Astrocyte (in vitro differentiated cells and primary cell): ENCODE results near the gene SP7. TPM values are rescaled to one million over a fixed set of nuclear protein-coding genes. Genes with fewer than 3 reads are reported as not detected.
A peak's percentile ranks its signal among the peaks of the same experiment; 100 is the strongest.

Source experiments
- DNase-seq: peaks from one replicate; pipeline ENCODE4 v3.0.0-alpha.2; 2010; ENCODE audit warnings: low read depth
- FAIRE-seq: peaks from 2 replicates; lab custom pipeline; 2011; peaks lifted over from hg19 to GRCh38; lab: Jason Lieb, UNC
- H2AFZ ChIP-seq: 2 replicates; pipeline ENCODE4 v1.6.0; 2012; ENCODE audit warnings: low read depth, low read length, inconsistent platforms
- H3K27ac ChIP-seq: 2 replicates; pipeline ENCODE4 v1.5.1; 2011; ENCODE audit warnings: low read depth, low read length, inconsistent platforms
- H3K27me3 ChIP-seq: 2 replicates; pipeline ENCODE4 v1.6.0; 2011; ENCODE audit warnings: low read length, inconsistent platforms; ENCODE audit not compliant: insufficient read depth
- H3K36me3 ChIP-seq: 2 replicates; pipeline ENCODE4 v1.5.1; 2011; ENCODE audit warnings: low read length, inconsistent platforms; ENCODE audit not compliant: insufficient read depth
- H3K4me1 ChIP-seq: 2 replicates; pipeline ENCODE4 v1.5.1; 2011; ENCODE audit warnings: low read length, inconsistent platforms; ENCODE audit not compliant: insufficient read depth
- H3K4me2 ChIP-seq: 2 replicates; pipeline ENCODE4 v1.6.0; 2012; ENCODE audit warnings: low read length, inconsistent platforms
- H3K4me3 ChIP-seq: 2 replicates; pipeline ENCODE4 v1.5.1; 2011; ENCODE audit warnings: low read depth, mild to moderate bottlenecking, low read length, inconsistent platforms; ENCODE audit not compliant: insufficient read depth
- H3K79me2 ChIP-seq: 2 replicates; pipeline ENCODE4 v1.6.0; 2012; ENCODE audit warnings: mild to moderate bottlenecking, low read length, inconsistent platforms; ENCODE audit not compliant: insufficient read depth
- H3K9ac ChIP-seq: 2 replicates; pipeline ENCODE4 v1.6.0; 2012; ENCODE audit warnings: mild to moderate bottlenecking, low read length, inconsistent platforms
- H3K9me3 ChIP-seq: 2 replicates; pipeline ENCODE4 v1.5.1; 2012; ENCODE audit warnings: low read depth, mild to moderate bottlenecking, low read length, inconsistent platforms; ENCODE audit not compliant: insufficient read depth
- H4K20me1 ChIP-seq: 2 replicates; pipeline ENCODE4 v1.6.0; 2012; ENCODE audit warnings: low read length, inconsistent platforms; ENCODE audit not compliant: insufficient read depth
- H3K27ac Mint-ChIP-seq: one replicate; pipeline ENCODE4 v1.8.0; 2021; ENCODE audit warnings: mild to moderate bottlenecking, mixed read lengths; ENCODE audit not compliant: unreplicated experiment
- H3K27me3 Mint-ChIP-seq: one replicate; pipeline ENCODE4 v1.8.0; 2021; ENCODE audit warnings: low read depth, mixed read lengths; ENCODE audit not compliant: unreplicated experiment
- H3K36me3 Mint-ChIP-seq: one replicate; pipeline ENCODE4 v1.8.0; 2021; ENCODE audit warnings: low read depth, mixed read lengths; ENCODE audit not compliant: unreplicated experiment
- H3K4me1 Mint-ChIP-seq: one replicate; pipeline ENCODE4 v1.8.0; 2021; ENCODE audit warnings: low read depth, mixed read lengths; ENCODE audit not compliant: unreplicated experiment
- H3K4me3 Mint-ChIP-seq: one replicate; pipeline ENCODE4 v1.8.0; 2021; ENCODE audit warnings: mild to moderate bottlenecking, moderate library complexity, mixed read lengths; ENCODE audit not compliant: unreplicated experiment
- H3K9me3 Mint-ChIP-seq: one replicate; pipeline ENCODE4 v1.8.0; 2021; ENCODE audit warnings: mild to moderate bottlenecking, mixed read lengths; ENCODE audit not compliant: unreplicated experiment
- CTCF ChIP-seq: IDR thresholded peaks from 2 replicates; pipeline ENCODE4 v1.5.1; 2011; ENCODE audit warnings: low read depth, mild to moderate bottlenecking, inconsistent platforms, low read length, moderate library complexity; ENCODE audit not compliant: insufficient read depth
- EZH2 ChIP-seq: IDR thresholded peaks from 2 replicates; pipeline ENCODE4 v1.6.1; 2012; ENCODE audit warnings: mild to moderate bottlenecking, low read length, inconsistent platforms; ENCODE audit not compliant: insufficient read depth
- total RNA-seq: library from RNA; stranded (reverse); gene quantifications from 2 replicates; pipeline ENCODE4 v1.2.1, GENCODE V29; 2021

Gene SP7
- total RNA-seq, 1 donor from 2014 or later, result not detected

GRCh38 chr12:53345486-53346188, 9.5 kb upstream of the SP7 start:
- Histone ChIP-seq H3K9ac (peak overlapping the region; percentile 76), H3K79me2 (no peaks in the 10 kb centered on the region), H4K20me1 (no peaks in the 10 kb centered on the region), H3K36me3 (no peaks in the 10 kb centered on the region), H3K27me3 (peaks cover 4% of the 10 kb centered on the region), H3K4me2 (peak overlapping the region; percentile 91), H2AFZ (no peak overlapping the region), H3K27ac (no peak overlapping the region), H3K4me3 (no peak overlapping the region), H3K9me3 (no peaks in the 10 kb centered on the region), H3K4me1 (peaks cover 15% of the 10 kb centered on the region)
- FAIRE-seq (no peak), DNase-seq (no peak)
- Mint-ChIP-seq H3K27me3 (peaks cover 19% of the 10 kb centered on the region), H3K4me3 (peak overlapping the region; percentile 87), H3K4me1 (peaks cover 5% of the 10 kb centered on the region), H3K36me3 (no peaks in the 10 kb centered on the region), H3K27ac (no peak overlapping the region), H3K9me3 (no peaks in the 10 kb centered on the region)
- no peak for TF ChIP-seq CTCF
- TF ChIP-seq EZH2, result no peak

DNA sequence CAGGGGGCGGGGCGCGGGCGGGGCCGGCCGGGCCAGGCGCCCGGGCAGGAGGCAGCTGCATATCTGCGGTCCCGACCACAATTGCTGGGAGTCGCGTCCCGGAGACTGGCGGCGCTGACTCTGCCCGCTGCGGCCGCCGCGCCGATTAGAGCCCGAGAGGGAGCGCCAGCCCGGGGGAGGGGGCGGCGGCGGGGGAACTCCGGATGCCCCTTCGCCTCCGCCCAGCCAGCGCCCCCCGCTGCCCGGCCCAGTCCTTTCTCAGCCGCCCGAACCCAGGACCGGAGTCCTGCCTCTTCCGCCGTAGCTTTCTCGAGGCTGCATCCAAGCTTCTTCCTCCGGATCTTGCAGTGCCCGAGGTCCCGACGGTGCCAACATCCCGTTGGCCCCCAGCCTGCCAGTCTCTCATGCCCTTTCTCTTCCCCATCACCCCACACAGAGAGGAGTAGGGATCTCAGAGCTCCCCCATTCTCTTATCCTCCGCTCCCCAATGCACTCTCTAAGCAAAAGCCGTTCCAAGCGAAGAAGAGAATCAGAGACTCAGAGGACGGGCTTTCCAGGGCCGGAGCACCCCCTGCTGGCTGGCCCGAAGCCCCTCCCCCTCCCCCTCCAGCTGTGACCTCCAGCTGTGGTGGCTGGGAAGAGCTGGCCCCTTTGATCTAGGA, 8.8 kb upstream of the SP7 start:
- Histone ChIP-seq H3K27me3 (peaks cover 6% of the 10 kb centered on the region), H3K9me3 (no peaks in the 10 kb centered on the region), H3K9ac (peak overlapping the region; percentile 76), H3K4me1 (peaks cover 15% of the 10 kb centered on the region), H2AFZ (peak overlapping the region; percentile 87), H3K79me2 (no peaks in the 10 kb centered on the region), H3K27ac (peak overlapping the region; percentile 20), H3K4me3 (peak overlapping the region; percentile 57), H3K36me3 (no peaks in the 10 kb centered on the region), H4K20me1 (no peaks in the 10 kb centered on the region), H3K4me2 (peak overlapping the region; percentile 91)
- no peak for TF ChIP-seq EZH2
- TF ChIP-seq CTCF, result peak; percentile 34
- Mint-ChIP-seq H3K27ac (peak overlapping the region; percentile 56), H3K36me3 (no peaks in the 10 kb centered on the region), H3K27me3 (peaks cover 24% of the 10 kb centered on the region), H3K4me1 (peaks cover 9% of the 10 kb centered on the region), H3K4me3 (peak overlapping the region; percentile 87), H3K9me3 (peaks cover 3% of the 10 kb centered on the region)
- DNase-seq, result peak; percentile 58
- FAIRE-seq, result no peak

- Mint-ChIP-seq H3K36me3 (no peaks in the 10 kb centered on the region), H3K27me3 (peaks cover 27% of the 10 kb centered on the region), H3K4me3 (peak overlapping the region; percentile 67), H3K27ac (peak overlapping the region; percentile 84), H3K9me3 (peaks cover 6% of the 10 kb centered on the region), H3K4me1 (peaks cover 9% of the 10 kb centered on the region)
- Histone ChIP-seq H3K4me1 (peaks cover 15% of the 10 kb centered on the region), H3K4me3 (peak overlapping the region; percentile 42), H3K27me3 (peaks cover 7% of the 10 kb centered on the region), H3K27ac (no peak overlapping the region), H3K36me3 (no peaks in the 10 kb centered on the region), H3K9ac (peak overlapping the region; percentile 43), H4K20me1 (no peaks in the 10 kb centered on the region), H3K4me2 (peak overlapping the region; percentile 91), H2AFZ (peak overlapping the region; percentile 72), H3K79me2 (no peaks in the 10 kb centered on the region), H3K9me3 (no peaks in the 10 kb centered on the region)
- DNase-seq (no peak), FAIRE-seq (no peak)
- TF ChIP-seq CTCF, result no peak
- no peak for TF ChIP-seq EZH2
Measured at GRCh38 chr12:53344487-53344823, 8.3 kb upstream of the SP7 start.
